SK-N-SH treated with all-trans-retinoic acid at 6 μM for 48 hours (cell line): ENCODE results near the gene FGF14.

ENCODE experiments used
- ATAC-seq: fragments of 200-7000 bp; cut with Tn5 transposase; 3 replicates; pipeline ENCODE4 v1.9.1; 2020; ENCODE audit warnings: mild to moderate bottlenecking, moderate library complexity
- ARNTL ChIP-seq: fragments of 450-650 bp; formaldehyde crosslinking; IDR thresholded peaks from 2 replicates; pipeline ENCODE4 v1.5.0; 2020; ENCODE audit warnings: low read depth, mild to moderate bottlenecking, moderate library complexity, borderline replicate concordance
- BACH2 ChIP-seq: fragments of 250-450 bp; sonication (Bioruptor Pico); IDR thresholded peaks from 2 replicates; pipeline ENCODE4 v1.9.0; 2021; ENCODE audit warnings: mild to moderate bottlenecking, borderline replicate concordance
- CREB5 ChIP-seq: fragments of 250-450 bp; sonication (Bioruptor Pico); IDR thresholded peaks from 2 replicates; pipeline ENCODE4 v1.5.1; 2020; ENCODE audit warnings: low read depth, mild to moderate bottlenecking, moderate library complexity
- CSDC2 ChIP-seq: fragments of 250-450 bp; sonication (Bioruptor Pico); IDR thresholded peaks from 2 replicates; pipeline ENCODE4 v1.5.0; 2020; ENCODE audit warnings: mild to moderate bottlenecking, moderate library complexity
- CSRNP3 ChIP-seq: fragments of 250-450 bp; sonication (Bioruptor Pico); IDR thresholded peaks from 2 replicates; pipeline ENCODE4 v1.5.1; 2021; ENCODE audit warnings: mild to moderate bottlenecking, moderate library complexity
- ESRRG ChIP-seq: fragments of 250-450 bp; sonication (Bioruptor Pico); IDR thresholded peaks from 2 replicates; pipeline ENCODE4 v1.6.1; 2021; ENCODE audit warnings: mild to moderate bottlenecking
- GLIS3 ChIP-seq: fragments of 250-450 bp; sonication (Bioruptor Pico); IDR thresholded peaks from 2 replicates; pipeline ENCODE4 v1.5.0; 2020; ENCODE audit warnings: mild to moderate bottlenecking, moderate library complexity
- ISL1 ChIP-seq: fragments of 250-450 bp; sonication (Bioruptor Pico); IDR thresholded peaks from 2 replicates; pipeline ENCODE4 v2.1.2; 2022; ENCODE audit warnings: mild to moderate bottlenecking, moderate library complexity
- OSR1 ChIP-seq: fragments of 250-450 bp; sonication (Bioruptor Pico); IDR thresholded peaks from 2 replicates; pipeline ENCODE4 v1.8.0; 2022; ENCODE audit warnings: moderate library complexity, mild to moderate bottlenecking, inconsistent platforms
- PATZ1 ChIP-seq: fragments of 250-450 bp; sonication (Bioruptor Pico); IDR thresholded peaks from 2 replicates; pipeline ENCODE4 v1.8.0; 2020; ENCODE audit warnings: mild to moderate bottlenecking, moderate library complexity, borderline replicate concordance
- POU6F1 ChIP-seq: fragments of 250-450 bp; sonication (Bioruptor Pico); IDR thresholded peaks from 2 replicates; pipeline ENCODE4 v1.8.0; 2021; ENCODE audit warnings: low read depth, mild to moderate bottlenecking, moderate library complexity, borderline replicate concordance
- PPARA ChIP-seq: fragments of 250-450 bp; sonication (Bioruptor Pico); IDR thresholded peaks from 2 replicates; pipeline ENCODE4 v1.5.0; 2020; ENCODE audit warnings: mild to moderate bottlenecking, borderline replicate concordance
- RARB ChIP-seq: fragments of 250-450 bp; sonication (Bioruptor Pico); IDR thresholded peaks from 2 replicates; pipeline ENCODE4 v1.8.0; 2021; ENCODE audit warnings: mild to moderate bottlenecking, moderate library complexity
- SNAI2 ChIP-seq: fragments of 250-450 bp; sonication (Bioruptor Pico); IDR thresholded peaks from 2 replicates; pipeline ENCODE4 v1.5.0; 2020; ENCODE audit warnings: mild to moderate bottlenecking, moderate library complexity
- TCF4 ChIP-seq: fragments of 250-450 bp; sonication (Bioruptor Pico); IDR thresholded peaks from 2 replicates; pipeline ENCODE4 v1.8.0; 2021; ENCODE audit warnings: mild to moderate bottlenecking, moderate library complexity, borderline replicate concordance
- TOX ChIP-seq: fragments of 250-450 bp; sonication (Bioruptor Pico); IDR thresholded peaks from 2 replicates; pipeline ENCODE4 v1.8.0; 2021; ENCODE audit warnings: mild to moderate bottlenecking, moderate library complexity, borderline replicate concordance
- ZC3H10 ChIP-seq: fragments of 250-450 bp; sonication (Bioruptor Pico); IDR thresholded peaks from 2 replicates; pipeline ENCODE4 v1.5.1; 2021; ENCODE audit warnings: mild to moderate bottlenecking, moderate library complexity
- ZFP3 ChIP-seq: fragments of 250-450 bp; sonication (Bioruptor Pico); IDR thresholded peaks from 2 replicates; pipeline ENCODE4 v1.5.0; 2020; ENCODE audit warnings: mild to moderate bottlenecking, moderate library complexity
- ZFP30 ChIP-seq: fragments of 450-650 bp; formaldehyde crosslinking; IDR thresholded peaks from 2 replicates; pipeline ENCODE4 v1.5.0; 2022; ENCODE audit warnings: mild to moderate bottlenecking, moderate library complexity
- ZNF70 ChIP-seq: fragments of 450-650 bp; formaldehyde crosslinking; IDR thresholded peaks from 2 replicates; pipeline ENCODE4 v1.5.0; 2020; ENCODE audit warnings: mild to moderate bottlenecking, moderate library complexity

Gene FGF14

DNA sequence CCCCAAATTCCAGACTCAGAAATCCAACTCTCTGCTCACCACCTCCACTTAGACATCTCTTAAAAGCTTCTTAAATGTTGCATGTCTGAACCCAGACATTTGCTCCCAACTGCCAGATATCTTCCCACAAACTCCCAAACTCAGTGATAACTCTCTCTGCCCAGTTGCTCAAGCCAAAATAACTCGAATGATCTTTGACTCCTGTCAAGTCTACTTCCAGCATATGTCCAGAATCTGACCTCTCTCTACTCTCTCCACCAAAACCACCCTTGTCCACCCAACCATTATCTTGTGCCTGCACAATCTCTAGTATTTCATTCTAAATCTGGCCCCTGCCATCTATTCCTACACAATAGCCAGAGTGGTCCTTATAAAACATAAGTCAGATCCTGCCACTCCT, 99.3 kb downstream of the FGF14 start:
- no peak for ATAC-seq
- TF ChIP-seq ZFP30 (CRISPR knock-in tag) (no peak), RARB (CRISPR knock-in tag) (no peak), ZFP3 (CRISPR knock-in tag) (no peak), SNAI2 (CRISPR knock-in tag) (no peak), OSR1 (no peak), ZNF70 (CRISPR knock-in tag) (no peak)

- TF ChIP-seq ZFP3 (CRISPR knock-in tag) (peak; percentile 91), ARNTL (CRISPR knock-in tag) (no peak), ZC3H10 (no peak), SNAI2 (CRISPR knock-in tag) (no peak)
- TF ChIP-seq, all 23 proteins: peak for 1
- ATAC-seq, result no peak
Measured at GRCh38 chr13:102300379-102300778, 101.5 kb downstream of the FGF14 start.

GRCh38 chr13:102299366-102299765, 102.5 kb downstream of the FGF14 start:
- ATAC-seq, result no peak

DNA sequence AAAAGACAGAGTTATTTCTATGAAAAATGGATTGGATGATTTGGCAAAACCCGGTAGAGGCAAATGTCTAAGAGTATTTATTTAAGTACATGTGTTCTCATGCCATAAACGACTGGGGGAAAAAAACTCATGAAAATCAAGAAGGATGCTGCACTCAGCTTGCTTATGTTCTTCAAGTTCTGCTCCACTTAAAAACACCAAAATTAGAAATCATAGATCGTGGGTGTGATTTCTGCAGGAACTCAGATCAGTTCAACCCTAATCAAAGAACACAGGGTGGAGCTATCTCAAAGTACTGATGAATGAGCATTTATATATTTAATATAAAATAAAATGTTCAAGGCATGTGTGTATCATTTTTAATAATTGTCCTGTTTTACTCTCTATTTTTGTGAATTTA, 103.8 kb downstream of the FGF14 start:
- TF ChIP-seq ZFP3 (CRISPR knock-in tag) (no peak), PPARA (CRISPR knock-in tag) (no peak), CREB5 (CRISPR knock-in tag) (no peak), PATZ1 (no peak), GLIS3 (CRISPR knock-in tag) (no peak), TCF4 (CRISPR knock-in tag) (no peak), ZFP30 (CRISPR knock-in tag) (no peak), TOX (no peak), CSDC2 (CRISPR knock-in tag) (no peak), SNAI2 (CRISPR knock-in tag) (no peak), ESRRG (CRISPR knock-in tag) (no peak), POU6F1 (CRISPR knock-in tag) (no peak), BACH2 (no peak)
- no peak for ATAC-seq

More at GRCh38 chr13:102299366-102299765, 102.5 kb downstream of the FGF14 start:
- TF ChIP-seq ESRRG (CRISPR knock-in tag), result no peak
- TF ChIP-seq GLIS3 (CRISPR knock-in tag), result no peak
- no peak for TF ChIP-seq TOX
- TF ChIP-seq RARB (CRISPR knock-in tag), result no peak

DNA sequence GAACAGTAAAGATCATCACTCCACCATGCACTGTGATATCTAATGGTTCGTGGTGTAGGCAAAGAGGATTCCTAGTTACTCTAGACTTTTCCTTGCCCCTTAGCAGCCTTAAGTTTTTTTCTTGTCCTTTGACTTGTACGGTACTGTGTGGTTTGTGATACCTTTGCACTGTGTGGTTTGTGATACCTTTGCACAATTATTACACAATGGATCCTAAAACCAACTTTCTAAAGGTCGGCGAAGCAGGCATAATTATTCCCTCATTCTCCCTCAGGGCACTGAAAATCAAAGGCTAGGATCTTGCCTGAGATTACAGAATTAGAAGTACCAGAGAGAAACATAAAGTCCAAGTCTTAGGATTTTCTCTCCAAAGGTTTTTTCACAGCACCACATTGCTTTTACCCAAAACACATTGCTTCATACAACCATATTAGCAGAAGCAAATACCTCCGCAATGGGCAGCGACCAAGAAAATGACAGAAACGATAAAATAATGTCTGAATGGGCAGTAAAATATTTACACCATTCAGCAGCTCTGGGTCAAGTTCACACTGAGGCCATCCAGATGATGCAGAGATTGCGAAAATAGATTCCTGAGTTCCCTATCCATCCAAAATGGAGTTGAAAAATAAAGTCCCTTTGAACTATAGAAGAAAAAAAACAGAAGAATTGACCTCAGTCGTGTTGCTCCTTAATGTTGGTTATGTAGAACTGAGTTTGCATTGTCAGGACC, 106.4 kb downstream of the FGF14 start:
- ATAC-seq, result no peak

GRCh38 chr13:102294407-102295018, 107.3 kb downstream of the FGF14 start:
- TF ChIP-seq CSDC2 (CRISPR knock-in tag), result no peak
- no peak for TF ChIP-seq CSRNP3
- no peak for TF ChIP-seq BACH2
- no peak for TF ChIP-seq ZFP3 (CRISPR knock-in tag)
- TF ChIP-seq ZC3H10, result no peak
- TF ChIP-seq RARB (CRISPR knock-in tag), result no peak
- ATAC-seq, result no peak

More for the DNA sequence above, 106.4 kb downstream of the FGF14 start:
- TF ChIP-seq PPARA (CRISPR knock-in tag), result no peak
- peak; percentile 39 for TF ChIP-seq ISL1 (CRISPR knock-in tag)
